IMR-90 (cell line): ENCODE results near the gene TNFRSF1B. TPM values are rescaled to one million over a fixed set of nuclear protein-coding genes. Genes with fewer than 3 reads are reported as not detected.

Experiments
- ATAC-seq: fragments of 200-7000 bp; cut with Tn5 transposase; 2 replicates; pipeline ENCODE4 v1.9.1; 2020; ENCODE audit warnings: low read depth, mild to moderate bottlenecking, moderate library complexity
- BruUV-seq: library from RNA; stranded (reverse); fragments of 400-500 nt; replicated peaks from 2 replicates; lab custom pipeline; 2021; lab: Mats Ljungman, UMichigan
- CTCF ChIA-PET: fragments of 300-600 bp; formaldehyde crosslinking; extraction: SDS; loops from one replicate; lab custom pipeline; 2021; ENCODE audit warnings: antibody characterized with exemption; lab: Yijun Ruan, JAX
- POLR2A ChIA-PET: fragments of 300-600 bp; sonication (Branson Sonifier 250); formaldehyde crosslinking; loops from one replicate; lab custom pipeline; 2022; ENCODE audit warnings: antibody characterized with exemption; ENCODE audit not compliant: unreplicated experiment; lab: Charles Lee
- DNase-seq: peaks from one replicate; pipeline ENCODE4 v3.0.0; 2013
- H2AFZ ChIP-seq: replicated peaks from 2 replicates; pipeline ENCODE3; 2013; ENCODE audit warnings: low read length, mild to moderate bottlenecking; ENCODE audit not compliant: poor library complexity
- H2AK5ac ChIP-seq: 2 replicates; pipeline ENCODE4 v1.6.1; 2013; ENCODE audit warnings: low read depth, low read length, inconsistent platforms
- H2AK9ac ChIP-seq: replicated peaks from 2 replicates; pipeline ENCODE3; 2013; ENCODE audit warnings: mild to moderate bottlenecking, low read depth, low read length, moderate library complexity; ENCODE audit not compliant: poor library complexity
- H2BK120ac ChIP-seq: 2 replicates; pipeline ENCODE4 v1.6.1; 2013; ENCODE audit warnings: low read depth, low read length, inconsistent platforms
- H2BK15ac ChIP-seq: 3 replicates; pipeline ENCODE4 v1.6.1; 2013; ENCODE audit warnings: low read depth, low read length, inconsistent platforms
- H2BK20ac ChIP-seq: 2 replicates; pipeline ENCODE4 v1.6.1; 2013; ENCODE audit warnings: low read depth, mild to moderate bottlenecking, inconsistent platforms, low read length, moderate library complexity
- H2BK5ac ChIP-seq: 2 replicates; pipeline ENCODE4 v1.6.1; 2013; ENCODE audit warnings: mild to moderate bottlenecking, low read depth, low read length, inconsistent platforms; ENCODE audit not compliant: poor library complexity, severe bottlenecking
- H3K14ac ChIP-seq: replicated peaks from 2 replicates; pipeline ENCODE4 v1.6.1; 2013; ENCODE audit warnings: low read depth, low read length, inconsistent platforms
- H3K18ac ChIP-seq: 2 replicates; pipeline ENCODE4 v1.6.1; 2013; ENCODE audit warnings: low read depth, low read length, control low read depth
- H3K23ac ChIP-seq: 2 replicates; pipeline ENCODE4 v1.6.1; 2013; ENCODE audit warnings: low read depth, low read length, inconsistent platforms
- H3K27ac ChIP-seq: 2 replicates; pipeline ENCODE4 v1.5.1; 2013; ENCODE audit warnings: mild to moderate bottlenecking, control low read depth, low read length; ENCODE audit not compliant: insufficient read depth
- H3K27me3 ChIP-seq: 2 replicates; pipeline ENCODE4 v1.6.1; 2013; ENCODE audit warnings: low read length; ENCODE audit not compliant: control insufficient read depth, insufficient read depth
- H3K36me3 ChIP-seq: 2 replicates; pipeline ENCODE4 v1.6.1; 2013; ENCODE audit warnings: low read length, mixed read lengths; ENCODE audit not compliant: control insufficient read depth, insufficient read depth
- H3K4ac ChIP-seq: 2 replicates; pipeline ENCODE4 v1.6.1; 2013; ENCODE audit warnings: low read depth, low read length, inconsistent platforms
- H3K4me1 ChIP-seq: 2 replicates; pipeline ENCODE4 v1.6.1; 2013; ENCODE audit warnings: low read length, mixed read lengths; ENCODE audit not compliant: control insufficient read depth, insufficient read depth
- H3K4me2 ChIP-seq: 2 replicates; pipeline ENCODE4 v1.6.1; 2013; ENCODE audit warnings: low read depth, mild to moderate bottlenecking, control low read depth, low read length, moderate library complexity
- H3K4me3 ChIP-seq: 2 replicates; pipeline ENCODE4 v1.5.1; 2013; ENCODE audit warnings: low read depth, mild to moderate bottlenecking, control low read depth, low read length, moderate library complexity; ENCODE audit not compliant: insufficient read depth
- H3K56ac ChIP-seq: 2 replicates; pipeline ENCODE4 v1.6.1; 2013; ENCODE audit warnings: low read length, inconsistent platforms; ENCODE audit not compliant: insufficient read depth; ENCODE audit errors: extremely low read depth
- H3K79me1 ChIP-seq, 2 experiments: 2 replicates each; pipeline ENCODE4 v1.6.1; 2013; ENCODE audit warnings: low read length in 2 of 2, inconsistent platforms in 1 of 2, low read depth in 1 of 2
- H3K9ac ChIP-seq: 2 replicates; pipeline ENCODE4 v1.6.1; 2013; ENCODE audit warnings: low read depth, low read length, control low read depth
- H3K9me1 ChIP-seq: 2 replicates; pipeline ENCODE4 v1.6.1; 2013; ENCODE audit warnings: low read length, inconsistent platforms; ENCODE audit not compliant: insufficient read depth
- H3K9me3 ChIP-seq: 2 replicates; pipeline ENCODE4 v1.6.1; 2013; ENCODE audit warnings: low read length; ENCODE audit not compliant: control insufficient read depth, insufficient read depth
- H4K20me1 ChIP-seq: 2 replicates; pipeline ENCODE4 v1.6.1; 2013; ENCODE audit warnings: low read length, inconsistent platforms; ENCODE audit not compliant: insufficient read depth
- H4K5ac ChIP-seq: 2 replicates; pipeline ENCODE4 v1.6.1; 2013; ENCODE audit warnings: mild to moderate bottlenecking, low read depth, low read length, control low read depth
- H4K8ac ChIP-seq, 2 experiments: 2 replicates each; pipeline ENCODE4 v1.6.1; 2013; ENCODE audit warnings: low read depth in 2 of 2, low read length in 2 of 2, control low read depth in 1 of 2, inconsistent platforms in 1 of 2
- H4K91ac ChIP-seq: 2 replicates; pipeline ENCODE4 v1.6.1; 2013; ENCODE audit warnings: low read depth, low read length, inconsistent platforms; ENCODE audit not compliant: insufficient read depth
- BHLHE40 ChIP-seq: fragments of 150-350 bp; IDR thresholded peaks from 2 replicates; pipeline ENCODE4 v1.6.1; 2016; ENCODE audit warnings: mild to moderate bottlenecking, low read depth, low read length
- CEBPB ChIP-seq: IDR thresholded peaks from 2 replicates; pipeline ENCODE4 v1.6.1; 2012; ENCODE audit warnings: low read depth, low read length, improper control_type of control experiment
- CHD1 ChIP-seq: IDR thresholded peaks from 2 replicates; pipeline ENCODE4 v1.6.1; 2012; ENCODE audit warnings: low read depth, low read length, improper control_type of control experiment
- CTCF ChIP-seq: conservative IDR thresholded peaks from 2 replicates; pipeline ENCODE4 v1.5.1; 2012; ENCODE audit warnings: mild to moderate bottlenecking, low read depth, low read length, improper control_type of control experiment
- ELK1 ChIP-seq: fragments of 150-350 bp; IDR thresholded peaks from 2 replicates; pipeline ENCODE4 v1.6.1; 2016; ENCODE audit warnings: low read depth, mild to moderate bottlenecking, low read length, moderate library complexity, borderline replicate concordance
- FOS ChIP-seq: fragments of 150-350 bp; IDR thresholded peaks from 2 replicates; pipeline ENCODE4 v1.6.1; 2016; ENCODE audit warnings: low read depth, low read length
- MAFK ChIP-seq: IDR thresholded peaks from 2 replicates; pipeline ENCODE4 v1.6.1; 2012; ENCODE audit warnings: low read depth, low read length, improper control_type of control experiment
- MAZ ChIP-seq: IDR thresholded peaks from 2 replicates; pipeline ENCODE4 v1.6.1; 2012; ENCODE audit warnings: low read depth, mild to moderate bottlenecking, low read length, improper control_type of control experiment, moderate library complexity, borderline replicate concordance
- MXI1 ChIP-seq: IDR thresholded peaks from 2 replicates; pipeline ENCODE4 v1.6.1; 2012; ENCODE audit warnings: low read depth, mild to moderate bottlenecking, low read length, moderate library complexity, borderline replicate concordance
- NFE2L2 ChIP-seq: fragments of 150-350 bp; IDR thresholded peaks from 2 replicates; pipeline ENCODE4 v1.6.1; 2016; ENCODE audit warnings: low read depth, mild to moderate bottlenecking, low read length
- POLR2A ChIP-seq: IDR thresholded peaks from 2 replicates; pipeline ENCODE4 v1.6.1; 2012; ENCODE audit warnings: mild to moderate bottlenecking, low read depth, low read length
- RAD21 ChIP-seq: IDR thresholded peaks from 2 replicates; pipeline ENCODE4 v1.6.1; 2012; ENCODE audit warnings: low read length, improper control_type of control experiment
- RCOR1 ChIP-seq: IDR thresholded peaks from 2 replicates; pipeline ENCODE4 v1.6.1; 2012; ENCODE audit warnings: mild to moderate bottlenecking, low read length, improper control_type of control experiment; ENCODE audit not compliant: insufficient replicate concordance
- RFX5 ChIP-seq: IDR thresholded peaks from 2 replicates; pipeline ENCODE4 v1.8.0; 2012; ENCODE audit warnings: low read depth, mild to moderate bottlenecking, low read length, moderate library complexity
- SMC3 ChIP-seq: fragments of 150-350 bp; IDR thresholded peaks from 2 replicates; pipeline ENCODE4 v1.6.1; 2016; ENCODE audit warnings: low read depth, mild to moderate bottlenecking, antibody characterized with exemption, low read length, moderate library complexity
- USF2 ChIP-seq: fragments of 150-350 bp; IDR thresholded peaks from 2 replicates; pipeline ENCODE4 v1.6.1; 2017; ENCODE audit warnings: mild to moderate bottlenecking, antibody characterized with exemption, low read length, low read depth
- WGBS, 2 experiments: methylation state at CpG; one replicate each; pipeline versions ENCODE4 v1.1.5 to v1.1.7; 2013; ENCODE audit warnings: missing lambda C conversion rate in 2 of 2; ENCODE audit not compliant: insufficient read length in 1 of 2; ENCODE audit errors: extremely low coverage in 2 of 2; 5-methylcytosine and 5-hydroxymethylcytosine counted together
- dilution Hi-C: fragments of 300-500 bp; cut with HindIII; formaldehyde crosslinking; loops from one replicate; pipeline ENCODE4 v1.14.3; 2018; ENCODE audit warnings: low sequenced_read_pairs; ENCODE audit not compliant: unreplicated experiment
- in situ Hi-C: fragments of 300-500 bp; cut with MboI; formaldehyde crosslinking; loops from 3 replicates; pipeline ENCODE4 v1.14.3; 2019; ENCODE audit warnings: low sequenced_read_pairs, inconsistent platforms, mixed read lengths
- intact Hi-C: fragments of 100-400 bp; cut with micrococcal nuclease; formaldehyde crosslinking; loops from 2 replicates; pipeline ENCODE4 v1.10.0; 2022
- polyA plus RNA-seq, 3 experiments: library from polyadenylated mRNA; depleted of rRNA; stranded (reverse); fragments of >200 nt; gene quantifications; 2 replicates each; pipeline ENCODE4 v1.2.3, GENCODE V29; 2012; ENCODE audit warnings: low replicate concordance in 1 of 3
- total RNA-seq: library from RNA; depleted of rRNA; stranded (reverse); fragments of >200 nt; gene quantifications from 2 replicates; pipeline ENCODE4 v1.2.3, GENCODE V29; 2012

The TNFRSF1B gene
- total and polyA plus RNA-seq, 2 of the 4 experiments (the other 2 are of a cell fraction): 4.3 to 8.9 TPM

- Histone ChIP-seq H3K36me3 (peaks cover 16% of the 10 kb centered on the region), H4K5ac (no peak overlapping the region), H4K91ac (no peak overlapping the region), H3K9ac (no peak overlapping the region), H3K18ac (no peak overlapping the region), H3K4me3 (no peak overlapping the region), H2BK5ac (no peak overlapping the region), H3K9me1 (no peaks in the 10 kb centered on the region), H2BK20ac (no peak overlapping the region), H2AFZ (no peak overlapping the region), H3K4me2 (no peak overlapping the region), H3K27me3 (no peaks in the 10 kb centered on the region), H3K56ac (no peak overlapping the region), H4K20me1 (no peaks in the 10 kb centered on the region), H3K4me1 (no peaks in the 10 kb centered on the region), H3K79me1 (no peaks in the 10 kb centered on the region), H3K9me3 (no peaks in the 10 kb centered on the region), H3K23ac (no peak overlapping the region), H2AK9ac (no peak overlapping the region), H2BK120ac (no peak overlapping the region), H3K27ac (no peak overlapping the region), H3K14ac (no peak overlapping the region), H2BK15ac (no peak overlapping the region), H2AK5ac (no peak overlapping the region), H3K4ac (no peak overlapping the region), H4K8ac (no peak overlapping the region)
- DNase-seq (no peak), ATAC-seq (no peak)
- intact Hi-C loops (no loop called here), dilution Hi-C loops (no loop called here), in situ Hi-C loops (no loop called here)
- WGBS, 2 experiments: no CpG with 5 or more reads among the region's 4 CpGs
- no TSS peak for BruUV-seq
- TF ChIP-seq RCOR1 (no peak), NFE2L2 (no peak), USF2 (no peak), RFX5 (no peak), BHLHE40 (no peak), SMC3 (no peak), FOS (no peak), MAFK (no peak), RAD21 (no peak), MAZ (no peak), CHD1 (no peak), ELK1 (no peak), MXI1 (no peak), CTCF (no peak), CEBPB (no peak), POLR2A (no peak)
- POLR2A ChIA-PET: no interaction called here
- CTCF ChIA-PET: no interaction called here
Measured at GRCh38 chr1:12202577-12202976, 35.8 kb downstream of the TNFRSF1B start.
